HG03571 (cell line): ENCODE data around the gene UGT2B17.
A peak's percentile ranks its signal among the peaks of the same experiment; 100 is the strongest.
"Not testable (repeated sequence)": the region's sequence is repeated elsewhere in the genome, so short reads cannot be mapped to it uniquely, and the experiment has no call there.

ENCODE experiments used
- ATAC-seq: cut with Tn5 transposase; IDR thresholded peaks from one replicate; pipeline ENCODE4 v1.9.1; 2021; ENCODE audit not compliant: unreplicated experiment

UGT2B17 gene

GRCh38 chr4:68576272-68577125, at the start of gene UGT2B17:
UGT2B17 (minus strand) TSS chr4:68576322; CDS start chr4:68568484, 7,838 bp downstream.
- peak; percentile 94 for ATAC-seq

DNA sequence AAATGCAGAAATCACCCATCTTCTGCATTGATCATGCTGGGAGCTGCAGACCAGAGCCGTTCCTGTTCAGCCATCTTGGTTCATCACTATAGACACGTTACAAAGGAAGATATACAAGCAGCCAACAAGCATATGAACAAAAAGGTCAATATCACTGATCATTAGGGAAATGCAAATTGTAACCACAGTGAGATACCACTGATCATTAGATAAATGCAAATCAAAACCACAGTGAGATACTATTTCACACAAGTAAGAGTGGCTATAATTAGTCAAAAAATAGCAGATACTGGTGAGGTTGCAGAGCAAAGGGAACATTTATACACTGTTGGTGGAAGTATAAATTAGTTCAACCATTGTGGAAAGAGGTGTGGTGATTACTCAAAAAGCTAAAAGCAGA, 46.6 kb upstream of the UGT2B17 start:
- not testable (repeated sequence) for ATAC-seq

DNA sequence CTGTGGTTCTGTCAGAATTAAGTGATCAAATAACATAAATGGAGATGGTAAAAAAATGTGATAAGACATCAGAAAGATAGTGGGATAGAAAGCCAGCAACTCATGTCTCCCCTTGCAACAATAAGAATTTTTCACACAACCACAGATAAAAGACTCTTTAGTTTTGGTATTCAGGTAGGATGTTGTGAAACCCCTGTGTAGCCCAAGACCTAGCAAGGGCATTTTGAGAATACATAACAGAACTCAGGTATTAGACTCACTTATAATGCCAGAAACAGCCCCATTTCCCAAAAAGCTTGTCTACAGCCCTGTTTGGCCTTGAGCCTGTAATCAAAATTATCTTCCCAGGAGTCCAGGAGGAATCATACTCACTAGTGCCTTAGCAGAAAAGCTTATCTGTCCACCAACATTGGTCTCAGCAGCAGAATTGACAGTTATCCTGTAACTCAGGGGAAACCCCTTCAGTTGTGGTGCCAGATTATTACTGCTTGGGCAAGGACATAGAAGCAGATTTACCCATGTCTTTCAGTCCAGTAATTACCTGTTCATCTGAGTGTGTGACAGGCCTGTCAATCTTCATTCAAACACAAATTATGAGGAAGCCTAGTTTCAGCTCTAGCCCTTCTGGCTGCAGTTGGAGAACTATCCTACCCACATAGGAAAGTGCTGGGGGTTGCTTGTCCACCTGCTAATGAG, 41.0 kb upstream of the UGT2B17 start:
- ATAC-seq: peak; percentile 84

- ATAC-seq: no peak
Observed at GRCh38 chr4:68615699-68616422, 39.7 kb upstream of the UGT2B17 start.

GRCh38 chr4:68613752-68614151, 37.6 kb upstream of the UGT2B17 start:
- no peak for ATAC-seq

GRCh38 chr4:68606240-68606639, 30.1 kb upstream of the UGT2B17 start:
- no peak for ATAC-seq

DNA sequence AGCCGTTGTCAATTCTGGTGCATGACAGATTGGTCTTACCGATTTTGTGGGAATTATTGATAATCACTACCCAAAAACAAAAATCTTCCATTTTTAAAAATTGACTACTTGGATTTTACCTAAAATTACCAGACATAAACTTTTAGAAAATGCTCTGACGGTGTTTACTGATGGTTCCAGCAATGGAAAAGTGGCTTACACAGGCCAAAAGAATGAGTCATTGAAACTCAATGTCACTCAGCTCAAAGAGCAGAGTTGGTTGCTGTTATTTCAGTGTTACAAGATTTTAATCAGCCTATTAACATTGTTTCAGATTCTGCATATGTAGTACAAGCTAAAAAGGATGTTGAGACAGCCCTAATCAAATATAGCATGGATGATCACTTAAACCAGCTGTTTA, 23.0 kb upstream of the UGT2B17 start:
- no peak for ATAC-seq

DNA sequence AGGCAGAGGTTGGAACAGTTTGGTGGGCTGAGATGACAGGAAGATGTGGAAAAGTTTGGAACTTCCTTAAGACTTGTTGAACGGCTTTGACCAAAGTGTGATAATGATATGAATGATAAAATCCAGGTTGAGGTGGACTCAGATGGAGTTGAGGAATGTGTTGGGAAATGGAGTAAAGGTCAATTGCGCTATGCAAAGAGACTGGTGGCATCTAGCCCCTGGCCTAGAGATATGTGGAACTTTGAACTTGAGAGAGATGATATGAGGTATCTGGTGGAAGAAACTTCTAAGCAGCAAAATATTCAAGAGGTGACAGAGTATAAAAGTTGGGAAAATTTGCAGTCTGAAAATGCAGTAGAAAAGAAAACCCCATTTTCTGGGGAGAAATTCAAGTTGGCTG, 21.4 kb upstream of the UGT2B17 start:
- ATAC-seq: no peak

GRCh38 chr4:68594678-68595077, 18.6 kb upstream of the UGT2B17 start:
- ATAC-seq: no peak

DNA sequence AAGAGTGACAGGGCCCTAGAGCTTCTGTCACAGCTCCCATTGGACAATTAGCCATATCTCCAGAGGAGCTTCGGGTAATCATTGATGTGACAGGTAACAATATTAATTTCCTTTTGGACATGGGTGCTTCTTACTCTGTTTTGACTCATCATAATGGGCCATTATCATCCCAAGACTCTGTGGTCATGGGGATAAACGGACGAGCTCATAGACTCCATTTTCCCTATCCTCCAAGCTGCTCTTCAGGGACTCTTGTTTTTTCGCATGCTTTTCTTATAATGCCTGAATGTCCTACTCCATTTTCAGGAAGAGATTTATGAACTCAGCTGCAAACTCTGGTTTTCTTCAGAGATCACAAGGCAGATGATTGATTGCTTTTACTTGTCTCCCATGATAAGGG, 17.0 kb upstream of the UGT2B17 start:
- ATAC-seq: no peak

DNA sequence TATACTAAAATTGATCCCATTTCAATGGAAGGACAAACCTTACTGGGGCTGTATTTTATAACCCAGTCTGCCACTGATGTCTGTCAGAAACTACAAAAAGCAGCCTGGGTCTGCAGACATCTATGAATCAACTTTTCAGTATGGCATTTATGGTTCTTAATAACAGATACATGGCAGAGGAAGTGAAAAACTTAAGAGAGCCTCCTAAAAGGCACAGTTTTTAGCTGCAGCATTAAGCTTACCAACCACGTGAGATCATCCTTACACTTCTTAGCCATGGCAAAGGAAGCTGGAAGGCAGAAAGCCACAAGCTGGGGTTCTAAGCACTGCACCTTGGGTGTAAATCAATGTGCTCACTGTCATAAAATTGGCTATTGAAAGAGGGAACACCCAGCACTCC, 16.6 kb upstream of the UGT2B17 start:
- ATAC-seq: no peak

DNA sequence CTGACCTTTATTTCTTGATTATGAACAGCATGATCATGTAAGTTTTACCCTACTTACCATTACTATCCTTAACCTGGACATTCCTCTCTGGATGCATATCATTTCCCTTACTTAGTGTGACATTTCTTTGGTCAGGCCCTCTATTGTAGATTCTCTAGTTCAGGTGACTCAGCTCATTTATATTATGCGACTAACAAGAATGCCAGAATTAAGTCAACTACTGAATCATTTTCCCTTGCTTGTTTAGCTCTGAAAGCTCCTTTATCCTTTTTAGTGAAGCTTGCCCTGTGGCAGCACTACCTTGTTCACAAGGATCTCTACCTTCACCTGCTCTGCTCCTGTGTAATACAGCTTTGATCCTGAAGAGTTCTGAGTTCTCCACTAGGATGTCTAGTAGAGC, 15.1 kb upstream of the UGT2B17 start:
- no peak for ATAC-seq

- no peak for ATAC-seq
Observed at GRCh38 chr4:68589790-68590189, 13.7 kb upstream of the UGT2B17 start.

DNA sequence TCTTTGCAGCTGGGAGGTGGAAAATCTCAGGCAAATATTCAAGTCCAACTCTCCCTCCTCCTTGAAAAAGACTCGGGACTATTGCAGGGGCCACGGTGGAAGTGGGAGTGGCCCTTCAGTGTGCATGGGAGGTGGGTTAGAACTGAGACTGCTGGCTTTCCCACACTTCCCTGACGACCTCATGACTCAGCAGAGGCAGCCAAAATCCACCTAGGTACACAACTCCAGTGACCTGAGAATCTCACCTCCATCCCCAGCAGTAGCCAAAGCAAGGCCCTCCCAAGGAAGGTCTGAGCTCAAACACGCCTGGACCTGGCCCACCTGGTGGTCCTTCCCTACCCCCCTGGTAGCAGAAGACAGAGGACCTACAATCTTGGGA, 6.2 kb upstream of the UGT2B17 start:
- no peak for ATAC-seq

DNA sequence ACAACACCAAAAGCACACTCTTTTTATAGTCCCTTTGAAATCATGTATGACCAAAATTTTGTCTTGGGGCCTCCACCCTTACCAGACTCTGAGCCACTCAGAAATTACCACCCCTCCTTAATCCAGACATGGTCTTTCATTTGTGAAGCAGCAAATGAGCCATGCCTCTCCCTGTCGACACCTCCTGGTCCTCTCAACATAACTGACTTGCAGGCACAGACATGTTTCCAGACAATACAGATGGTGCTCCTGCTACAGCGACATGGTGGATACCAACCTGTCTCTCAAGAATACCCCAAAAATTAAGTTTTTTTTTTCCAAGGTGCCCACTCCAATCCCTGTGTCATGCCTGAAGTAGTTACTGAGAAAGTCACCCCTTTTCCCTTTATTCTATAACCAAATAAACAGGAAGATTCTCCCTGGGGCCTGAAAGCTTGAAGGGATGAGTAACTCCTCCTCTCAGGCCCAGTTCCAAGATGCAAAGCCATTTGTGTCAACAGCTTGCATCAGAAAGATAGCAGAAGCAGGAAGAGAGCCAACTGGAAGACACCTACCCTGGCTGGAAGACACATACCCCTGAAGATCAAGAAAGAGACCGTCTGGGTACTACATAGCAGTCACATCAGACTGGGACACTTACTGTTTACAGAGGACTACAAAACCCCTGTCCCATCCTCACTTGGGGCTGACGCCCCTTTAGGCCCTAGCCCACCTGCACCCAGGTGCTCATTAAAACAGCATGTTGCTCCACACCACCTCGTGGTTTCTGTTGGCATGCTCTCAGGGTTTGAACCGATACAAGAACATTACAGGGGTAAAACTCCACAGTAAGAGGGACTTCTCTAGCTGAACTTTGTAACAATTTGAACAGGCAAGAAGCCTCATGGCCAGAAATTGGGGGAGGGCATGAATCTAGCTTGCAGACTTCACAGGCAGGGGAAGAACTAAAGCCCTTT, 5.5 kb upstream of the UGT2B17 start:
- ATAC-seq: no peak

DNA sequence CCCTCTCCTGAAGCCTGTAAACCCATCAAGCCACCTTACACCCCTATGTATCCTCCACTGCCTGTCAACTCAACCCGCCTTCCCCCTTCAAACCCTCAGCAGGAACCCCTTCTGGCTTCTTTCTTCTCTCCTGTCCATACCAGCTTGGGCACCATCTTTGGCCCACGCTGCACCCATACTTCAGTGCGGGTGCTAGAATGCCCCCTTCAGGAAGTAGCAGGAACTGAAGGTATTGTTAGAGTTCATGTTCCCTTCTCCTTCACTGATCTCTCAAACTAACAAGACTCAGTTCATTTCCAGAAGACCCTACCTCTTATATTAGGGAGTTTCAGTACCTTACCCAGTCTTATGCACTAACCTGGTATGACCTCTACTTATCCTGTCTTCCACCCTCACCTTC, 1.5 kb upstream of the UGT2B17 start:
- no peak for ATAC-seq

DNA sequence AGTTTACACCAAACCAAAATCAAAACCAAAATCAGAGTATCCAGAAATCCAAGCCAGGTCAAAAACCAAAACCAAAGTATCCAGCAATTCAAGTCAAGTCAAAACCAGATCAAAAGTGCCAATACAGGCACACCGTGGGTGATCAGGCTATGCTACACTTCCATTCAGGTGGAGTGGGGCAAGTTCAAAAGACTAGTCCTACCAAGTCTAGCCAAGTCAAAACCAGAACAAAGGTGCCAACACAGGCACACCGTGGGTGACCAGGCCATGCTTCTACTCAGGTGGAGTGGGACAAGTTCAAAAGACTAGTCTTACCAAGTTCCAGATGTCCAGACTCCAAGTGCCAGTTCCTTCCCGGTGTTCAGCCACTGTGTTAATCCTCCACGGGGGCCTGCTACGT, 486 bp downstream of the UGT2B17 start:
- ATAC-seq: not testable (repeated sequence)

DNA sequence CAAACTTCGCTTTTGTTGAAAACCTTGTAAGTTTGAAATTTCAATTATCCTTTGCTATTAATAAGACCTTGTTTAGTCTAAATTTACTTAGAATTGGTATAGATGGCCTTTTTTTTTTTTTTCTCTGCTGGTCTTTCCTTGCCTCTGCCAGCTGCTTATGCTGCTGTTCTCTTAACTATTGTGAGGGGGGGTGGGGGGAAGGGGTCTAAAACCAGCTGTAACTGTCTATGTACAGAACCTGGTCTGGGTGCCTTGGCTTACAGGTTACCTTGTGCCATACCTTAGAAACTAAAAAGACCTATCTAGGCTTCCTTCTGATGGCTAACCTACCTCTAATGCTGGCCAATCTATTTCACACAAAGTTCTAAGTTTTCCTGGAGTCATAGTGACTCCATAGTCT, 1.0 kb downstream of the UGT2B17 start:
- no peak for ATAC-seq

- no peak for ATAC-seq
Observed at GRCh38 chr4:68572653-68573170, 3.4 kb downstream of the UGT2B17 start.

GRCh38 chr4:68570122-68570507, 6.0 kb downstream of the UGT2B17 start:
- peak; percentile 51 for ATAC-seq
